GM21529 (cell line): ENCODE results near the gene CTDNEP1.

Experiments used
- ATAC-seq: cut with Tn5 transposase; IDR thresholded peaks from one replicate; pipeline ENCODE4 v1.9.1; 2021; ENCODE audit not compliant: unreplicated experiment

The CTDNEP1 gene

DNA sequence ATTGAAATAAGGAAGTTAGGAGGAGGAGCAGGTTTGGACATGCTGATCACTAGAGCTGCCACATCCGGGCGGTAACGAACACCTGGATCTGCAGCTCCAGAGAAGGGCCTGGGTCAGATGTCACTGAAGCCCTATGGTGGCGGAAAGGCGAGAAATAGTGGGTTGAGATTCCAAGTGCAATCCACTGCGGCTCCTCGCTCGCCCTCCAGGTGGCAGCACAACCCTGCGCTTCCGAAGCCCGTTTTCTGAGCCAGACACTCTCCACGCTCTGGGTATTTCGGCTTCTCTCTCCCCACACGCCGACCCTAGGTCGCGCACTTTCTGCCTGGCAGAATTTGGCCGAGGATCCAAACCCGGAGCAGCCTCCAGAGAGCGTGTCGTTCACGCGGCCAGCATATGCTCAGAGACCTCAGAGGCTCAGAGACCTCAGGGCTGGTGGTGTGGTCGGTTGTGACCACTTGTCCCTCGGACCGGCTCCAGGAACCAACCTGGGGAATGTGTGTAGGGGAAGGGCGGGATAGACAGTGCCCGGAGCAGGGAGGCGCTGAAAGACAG lies 29.1 kb upstream of the CTDNEP1 start:
- no peak for ATAC-seq

DNA sequence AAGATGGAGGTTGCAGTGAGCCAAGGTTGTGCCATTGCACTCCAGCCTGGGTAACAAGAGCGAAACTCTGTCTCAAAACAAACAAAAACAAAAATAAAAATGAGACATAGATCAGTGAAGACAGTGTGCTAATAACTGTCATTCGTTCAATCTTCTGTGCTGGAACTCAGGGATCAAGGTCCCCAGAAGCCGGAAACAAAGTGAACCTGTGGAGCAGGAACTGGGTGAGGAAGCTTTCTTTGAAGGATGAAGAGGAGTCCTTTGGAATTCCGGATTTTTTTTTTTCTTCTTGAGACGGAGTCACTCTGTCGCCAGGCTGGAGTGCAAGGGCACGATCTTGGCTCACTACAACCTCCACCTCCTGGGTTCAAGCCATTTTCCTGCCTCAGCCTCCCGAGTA lies 27.9 kb upstream of the CTDNEP1 start:
- no peak for ATAC-seq

DNA sequence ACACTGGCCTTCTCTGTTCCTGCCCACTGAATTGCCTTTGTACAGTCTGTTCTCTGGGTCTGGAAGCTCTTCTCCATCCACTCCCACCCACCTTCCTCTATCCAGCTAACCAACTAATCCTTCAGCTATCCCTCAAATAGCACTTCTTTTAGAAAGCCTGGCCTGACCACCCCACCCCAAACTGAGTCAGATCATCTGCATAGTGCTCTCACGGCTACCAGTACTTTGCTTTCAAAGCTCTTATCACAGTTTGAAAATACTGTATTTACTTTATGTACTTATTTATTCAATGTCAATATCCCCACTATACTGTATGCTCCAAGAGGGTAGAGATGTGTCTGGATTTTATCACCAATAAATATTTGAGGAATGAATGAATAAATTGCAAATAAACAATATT lies 15.2 kb upstream of the CTDNEP1 start:
- ATAC-seq, result no peak

DNA sequence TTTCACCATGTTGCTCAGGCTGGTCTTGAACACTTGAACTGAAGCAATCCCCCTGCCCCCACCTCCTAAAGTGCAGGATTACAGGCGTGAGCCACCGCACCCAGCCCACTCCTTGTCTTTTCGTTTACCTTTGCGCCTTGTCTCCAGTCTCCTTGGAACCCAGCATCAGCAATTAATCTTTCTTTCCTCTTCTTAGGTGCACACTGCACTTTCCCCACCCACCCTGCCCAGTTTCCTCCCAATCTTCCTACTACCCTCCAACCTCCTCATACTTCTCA lies 12.2 kb upstream of the CTDNEP1 start:
- ATAC-seq, result no peak

DNA sequence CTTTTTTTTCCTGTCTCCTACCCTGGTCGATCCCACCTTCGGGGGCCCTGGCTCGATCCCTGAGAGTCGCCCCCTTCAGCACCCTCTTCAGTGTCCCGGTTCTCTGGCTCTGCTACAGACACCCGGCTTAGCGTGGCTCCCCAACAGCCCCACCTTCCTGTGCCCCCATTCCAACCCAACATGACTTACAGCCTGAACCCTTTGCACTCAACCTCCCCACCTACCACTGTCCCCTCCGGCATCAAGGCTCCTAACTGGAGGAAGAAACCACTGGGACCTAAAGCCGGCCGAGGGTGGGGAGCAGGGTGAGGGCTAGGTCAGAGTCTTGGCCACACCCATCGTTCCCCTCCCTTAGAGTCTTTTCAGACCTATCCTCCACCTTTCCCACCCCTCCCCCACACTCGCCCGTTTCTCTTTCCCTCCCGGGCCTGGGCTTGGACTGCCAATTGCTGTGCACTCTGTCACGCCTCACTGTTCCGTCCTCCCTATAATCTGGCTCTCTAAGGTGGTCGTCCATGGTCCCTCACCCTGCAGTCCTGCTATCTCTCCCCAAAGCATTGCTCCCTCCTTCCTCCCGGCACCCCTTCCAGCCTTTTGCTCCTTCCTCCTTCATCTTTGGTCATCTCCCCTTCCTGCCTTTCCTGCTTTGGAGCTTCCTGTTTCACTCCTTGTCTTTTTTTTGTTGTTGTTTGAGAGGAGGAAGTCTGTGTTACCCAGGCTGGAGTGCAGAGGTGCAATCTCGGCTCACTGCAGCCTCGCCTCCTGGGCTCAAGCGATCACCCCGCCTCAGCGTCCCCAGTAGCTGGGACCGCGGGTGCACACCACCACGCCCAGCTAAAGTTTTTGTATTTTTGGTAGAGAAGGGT lies 11.6 kb upstream of the CTDNEP1 start:
- ATAC-seq, result no peak

DNA sequence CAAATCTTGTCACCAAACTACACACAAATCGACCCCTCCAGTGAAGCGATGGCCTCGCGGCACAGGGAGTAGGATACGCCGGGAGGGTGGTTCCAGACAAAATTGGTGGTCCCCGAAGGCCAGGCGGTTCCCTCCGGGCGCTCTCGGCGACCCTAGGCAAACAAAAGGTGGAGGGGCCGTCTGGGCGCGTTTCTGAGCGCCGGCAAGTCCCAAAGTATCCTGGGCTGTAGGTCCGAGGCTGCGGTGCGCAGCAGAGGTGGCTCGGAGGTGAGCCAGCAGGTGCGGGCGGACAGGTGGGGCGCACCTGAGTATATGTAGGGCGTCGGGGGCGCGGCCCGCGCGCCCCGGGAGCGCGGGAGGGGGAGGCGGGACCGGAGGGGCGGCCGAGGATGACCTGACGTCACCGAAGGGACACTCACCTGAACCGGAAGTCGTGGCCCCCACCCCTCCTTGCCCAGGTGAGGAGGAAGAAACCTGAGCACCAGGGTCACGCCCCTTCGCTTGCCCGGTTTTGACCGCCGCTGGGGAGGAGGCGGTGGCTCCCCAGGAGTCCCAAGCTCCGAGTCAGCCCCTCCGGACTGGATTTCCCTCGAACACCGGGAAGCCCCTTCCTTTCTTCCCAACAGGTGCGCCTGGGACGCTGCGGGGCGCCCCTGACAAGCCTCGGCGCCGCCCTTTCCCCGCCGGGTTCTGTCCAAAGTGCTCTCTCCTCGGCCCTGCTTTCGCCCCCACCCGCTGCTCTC lies 10.8 kb upstream of the CTDNEP1 start, which contains the start of gene CLDN7:
Gene CLDN7, minus strand, starts transcription at position 287 of the 743 bp plus-strand sequence. CDS start 435 bp downstream, outside the sequence.
- no peak for ATAC-seq

DNA sequence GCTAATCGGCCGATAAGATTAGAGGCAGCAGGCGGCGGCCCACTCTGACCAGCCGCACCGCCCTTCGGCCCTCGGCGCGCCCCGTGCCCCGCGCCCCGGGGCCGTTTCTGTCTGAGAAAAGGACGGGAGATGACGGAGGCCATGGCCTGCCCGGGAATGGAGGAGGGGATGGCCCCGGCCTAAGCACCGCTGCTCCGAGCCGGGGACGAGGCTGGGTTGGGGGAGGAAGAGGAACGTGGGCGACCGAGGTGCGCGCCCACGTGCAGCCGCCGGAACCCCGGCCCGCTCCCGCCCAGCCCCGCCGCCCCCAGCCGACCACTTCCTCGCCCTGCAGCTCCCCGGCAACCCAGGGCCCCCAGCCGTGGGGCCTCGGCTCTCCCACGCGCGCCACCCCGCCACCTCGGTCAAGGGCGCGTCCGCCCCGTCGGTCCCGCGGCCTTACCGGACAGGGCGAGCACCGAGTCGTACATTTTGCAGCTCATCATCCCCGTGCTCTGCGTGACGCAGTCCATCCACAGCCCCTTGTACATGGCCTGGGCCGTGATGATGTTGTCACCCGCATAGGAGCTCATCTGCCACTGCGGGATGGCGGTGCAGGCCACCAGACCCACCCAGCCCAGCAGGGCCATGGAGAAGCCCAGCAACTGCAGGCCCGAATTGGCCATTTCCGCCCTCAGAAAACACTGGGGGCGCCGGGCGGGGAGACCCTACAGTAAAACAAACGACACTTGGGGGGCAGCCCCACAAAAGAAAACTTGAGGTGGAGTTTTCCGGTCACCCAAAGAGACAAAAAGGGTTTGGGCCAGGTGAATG lies 10.1 kb upstream of the CTDNEP1 start:
- no peak for ATAC-seq

DNA sequence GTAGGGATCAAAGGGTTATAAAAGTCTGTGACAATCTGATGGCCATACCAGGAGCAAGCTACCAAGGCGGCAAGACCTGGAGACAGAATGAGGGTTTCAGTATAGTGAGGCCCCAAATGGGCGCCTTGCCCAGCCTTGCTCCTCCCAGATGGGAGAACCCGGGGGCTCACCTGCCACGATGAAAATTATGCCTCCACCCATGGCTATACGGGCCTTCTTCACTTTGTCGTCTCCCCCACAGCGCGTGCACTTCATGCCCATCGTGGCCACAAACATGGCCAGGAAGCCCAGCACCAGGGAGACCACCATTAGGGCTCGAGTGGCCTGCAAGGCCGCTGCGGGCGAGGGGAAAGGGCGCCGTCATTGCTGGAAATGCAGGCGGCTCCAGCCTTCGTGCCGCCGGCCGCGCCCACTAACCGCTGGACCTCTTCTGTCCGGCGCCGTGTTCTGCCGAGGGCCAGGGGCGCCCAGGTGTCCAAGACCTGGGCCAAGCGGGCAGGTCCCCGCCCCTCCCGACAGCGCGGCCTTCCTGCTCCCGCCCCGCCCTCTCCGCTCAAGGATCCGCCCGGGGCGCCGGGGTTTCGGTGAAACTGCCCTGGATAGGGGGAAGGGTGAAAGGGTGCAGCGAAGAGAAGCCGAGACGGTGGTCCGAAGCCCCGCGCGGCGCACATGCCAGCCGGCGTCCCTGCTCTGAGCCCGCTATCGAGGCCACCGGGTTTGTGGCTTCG lies 9.3 kb upstream of the CTDNEP1 start:
- ATAC-seq, result no peak

DNA sequence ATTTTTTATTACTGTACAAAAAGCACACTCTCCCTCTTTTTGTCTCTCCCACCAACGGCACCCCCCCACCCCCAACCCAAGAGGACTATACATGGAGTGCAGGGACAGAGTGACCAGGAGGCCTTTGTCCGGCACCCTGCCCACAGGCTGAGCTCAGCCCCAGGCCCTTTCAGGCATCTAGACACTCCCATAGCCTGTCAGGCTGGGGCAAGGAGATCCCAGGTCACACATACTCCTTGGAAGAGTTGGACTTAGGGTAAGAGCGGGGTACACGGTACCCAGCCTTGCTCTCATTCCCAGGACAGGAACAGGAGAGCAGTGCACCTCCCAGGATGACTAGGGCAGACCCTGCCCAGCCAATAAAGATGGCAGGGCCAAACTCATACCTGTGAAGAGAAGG lies 8.6 kb upstream of the CTDNEP1 start:
- ATAC-seq, result no peak

DNA sequence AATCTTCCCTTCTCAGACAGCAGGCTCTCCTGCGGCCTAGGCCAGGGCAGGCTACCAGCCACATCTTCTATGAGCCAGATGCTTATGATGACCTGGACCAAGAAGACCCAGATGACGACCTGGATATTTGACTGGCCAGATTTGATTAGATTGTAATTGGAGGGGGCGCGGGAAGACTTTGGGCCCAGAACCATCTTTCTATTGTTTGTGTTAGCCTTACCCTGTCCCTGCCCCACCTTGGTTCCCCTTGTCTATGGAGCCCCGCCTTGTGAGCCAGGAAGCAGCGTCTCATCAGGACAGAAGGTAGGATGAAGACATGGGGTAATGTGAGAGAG lies 8.0 kb upstream of the CTDNEP1 start:
- no peak for ATAC-seq

DNA sequence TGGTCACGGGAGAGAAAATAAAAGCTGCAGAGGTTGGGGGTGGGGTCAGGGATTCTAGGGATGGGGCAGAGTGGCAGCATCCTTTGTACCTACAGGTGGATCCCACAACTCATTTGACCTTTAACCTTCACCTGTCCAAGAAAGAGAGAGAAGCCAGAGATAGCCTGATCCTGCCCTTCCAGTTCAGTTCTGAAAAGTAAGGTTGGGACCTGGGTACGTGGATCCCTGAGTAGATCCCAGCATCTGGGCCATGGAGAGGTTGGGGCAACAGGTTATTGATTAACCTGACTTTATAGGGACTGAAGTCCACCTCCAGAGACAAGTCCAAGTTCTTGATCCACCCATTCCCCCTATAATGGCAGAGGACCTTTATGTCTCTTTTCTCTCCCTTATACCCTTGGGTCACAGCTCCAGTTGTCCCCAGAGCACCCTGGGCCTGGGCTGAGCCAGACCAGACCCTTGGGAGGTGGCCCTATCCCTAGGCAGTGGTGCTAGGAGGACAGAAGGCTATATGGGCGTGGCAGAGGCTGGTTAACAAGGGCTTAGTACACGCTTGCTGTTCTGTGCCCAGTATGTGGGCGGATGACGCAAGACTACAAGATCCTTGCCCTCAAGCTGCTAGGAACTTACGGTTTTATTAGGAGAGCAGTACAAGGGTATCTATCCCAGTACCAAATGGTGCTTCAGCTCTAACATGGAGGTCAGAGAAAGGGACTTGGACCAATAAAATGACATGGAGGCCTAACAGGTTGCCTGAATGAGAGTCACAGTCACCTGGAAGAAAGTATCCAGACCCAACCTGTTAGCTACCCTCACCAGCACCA lies 7.4 kb upstream of the CTDNEP1 start:
- ATAC-seq, result no peak

DNA sequence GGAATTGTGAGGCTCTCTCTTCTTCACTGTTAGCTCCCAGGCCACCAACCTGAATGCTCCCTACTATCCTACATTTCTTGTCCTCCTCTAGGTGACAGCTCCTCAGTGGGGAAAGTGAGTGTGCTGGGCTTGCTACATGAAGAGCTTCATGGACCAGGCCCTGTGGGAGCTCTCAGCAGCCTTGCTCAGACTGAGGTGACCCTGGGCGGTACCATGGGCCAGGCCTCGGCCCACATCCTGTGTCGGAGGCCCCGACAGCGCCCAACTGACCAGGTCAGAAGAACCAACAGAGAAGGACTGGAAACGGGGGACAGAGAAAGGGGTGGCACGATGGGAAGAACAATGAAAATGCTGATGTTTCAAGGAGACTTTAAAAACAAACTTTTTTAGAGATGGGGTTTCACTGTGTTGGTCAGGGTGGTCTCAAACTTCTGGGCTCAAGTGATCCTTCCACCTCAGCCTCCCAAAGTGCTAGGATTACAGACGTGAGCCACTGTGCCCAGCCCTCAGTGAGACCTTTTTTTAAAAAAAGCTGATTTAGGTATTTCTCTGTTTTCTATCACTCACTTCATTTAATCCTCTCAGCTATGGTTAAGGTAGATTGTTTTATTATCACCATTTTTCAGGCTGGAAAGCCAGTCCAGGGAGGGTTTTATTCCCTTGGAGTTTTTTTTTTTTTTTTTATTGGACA lies 5.4 kb upstream of the CTDNEP1 start:
- ATAC-seq, result no peak

DNA sequence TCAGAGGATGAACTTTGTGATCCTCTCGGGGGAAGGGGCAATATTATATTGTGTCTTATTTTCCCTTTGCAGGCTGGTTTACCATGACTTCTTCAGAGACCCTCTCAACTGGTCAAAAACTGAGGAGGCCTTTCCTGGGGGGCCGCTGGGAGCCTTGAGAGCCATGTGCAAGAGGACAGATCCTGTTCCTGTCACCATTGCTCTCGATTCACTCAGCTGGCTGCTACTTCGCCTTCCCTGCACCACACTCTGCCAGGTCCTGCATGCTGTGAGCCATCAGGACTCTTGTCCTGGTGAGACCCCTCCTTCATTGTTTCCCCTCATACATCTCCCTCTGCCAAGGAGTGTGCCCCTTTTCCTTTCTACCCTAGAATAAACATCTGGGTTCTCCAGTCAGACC lies 3.0 kb upstream of the CTDNEP1 start:
- no peak for ATAC-seq

DNA sequence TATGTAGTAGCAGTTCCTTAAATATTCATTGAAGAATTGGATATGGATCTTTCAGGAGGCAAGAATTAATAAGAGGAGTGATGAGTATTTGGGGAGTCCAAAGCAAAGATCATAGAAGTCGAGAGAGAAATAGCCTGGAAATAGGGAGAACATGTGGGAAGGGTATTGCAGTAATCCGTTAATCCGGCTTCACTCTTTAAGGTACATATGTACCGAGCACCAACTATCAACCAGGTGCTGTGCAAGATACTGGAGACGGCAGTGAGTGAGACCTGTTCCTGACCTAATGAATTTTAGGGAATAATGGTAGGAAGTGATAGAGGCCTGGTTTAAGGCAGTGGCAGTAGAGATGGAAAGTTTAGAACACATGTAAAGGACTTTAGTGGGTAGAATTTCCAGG lies 1.5 kb upstream of the CTDNEP1 start:
- ATAC-seq, result no peak

DNA sequence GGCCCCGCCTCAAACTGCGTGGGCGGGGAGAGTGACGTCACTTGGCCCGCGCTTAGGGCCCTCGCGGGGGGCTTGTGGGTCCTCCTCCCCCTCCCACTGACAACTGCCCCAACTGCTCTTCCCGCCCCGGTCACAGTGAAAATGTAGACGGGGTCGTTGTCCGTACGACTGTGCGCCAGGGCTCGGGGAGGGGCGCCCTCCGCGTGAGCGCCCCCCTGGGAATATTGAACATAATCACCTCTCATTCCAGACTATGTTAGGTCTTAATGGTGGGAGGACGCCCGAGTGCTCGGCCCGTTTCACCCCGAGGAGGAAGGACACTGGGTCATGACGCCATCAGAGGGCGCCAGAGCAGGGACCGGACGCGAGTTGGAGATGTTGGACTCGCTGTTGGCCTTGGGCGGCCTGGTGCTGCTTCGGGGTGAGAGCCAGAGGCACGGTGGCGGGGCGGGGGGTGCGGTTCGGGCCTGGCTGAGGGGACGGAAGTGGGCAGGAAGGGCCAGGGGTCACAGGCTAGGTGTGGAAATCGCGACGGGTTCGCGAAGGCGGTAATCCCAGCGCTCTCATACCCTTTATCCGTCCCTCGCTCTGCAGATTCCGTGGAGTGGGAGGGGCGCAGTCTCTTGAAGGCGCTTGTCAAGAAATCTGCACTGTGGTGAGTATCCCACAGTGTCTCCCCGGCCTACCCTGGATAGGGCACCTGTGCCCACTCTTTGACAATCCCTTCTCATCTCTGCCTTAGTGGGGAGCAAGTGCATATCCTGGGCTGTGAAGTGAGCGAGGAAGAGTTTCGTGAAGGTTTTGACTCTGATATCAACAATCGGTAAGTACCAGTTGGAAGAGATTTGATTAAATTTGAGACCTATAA lies 876 bp upstream of the CTDNEP1 start, which contains the start of gene ELP5:
Gene ELP5, plus strand, starts transcription at position 40 of the 868 bp plus-strand sequence. Its CDS starts 336 bp downstream, at position 376.
- ATAC-seq, result peak; percentile 50

DNA sequence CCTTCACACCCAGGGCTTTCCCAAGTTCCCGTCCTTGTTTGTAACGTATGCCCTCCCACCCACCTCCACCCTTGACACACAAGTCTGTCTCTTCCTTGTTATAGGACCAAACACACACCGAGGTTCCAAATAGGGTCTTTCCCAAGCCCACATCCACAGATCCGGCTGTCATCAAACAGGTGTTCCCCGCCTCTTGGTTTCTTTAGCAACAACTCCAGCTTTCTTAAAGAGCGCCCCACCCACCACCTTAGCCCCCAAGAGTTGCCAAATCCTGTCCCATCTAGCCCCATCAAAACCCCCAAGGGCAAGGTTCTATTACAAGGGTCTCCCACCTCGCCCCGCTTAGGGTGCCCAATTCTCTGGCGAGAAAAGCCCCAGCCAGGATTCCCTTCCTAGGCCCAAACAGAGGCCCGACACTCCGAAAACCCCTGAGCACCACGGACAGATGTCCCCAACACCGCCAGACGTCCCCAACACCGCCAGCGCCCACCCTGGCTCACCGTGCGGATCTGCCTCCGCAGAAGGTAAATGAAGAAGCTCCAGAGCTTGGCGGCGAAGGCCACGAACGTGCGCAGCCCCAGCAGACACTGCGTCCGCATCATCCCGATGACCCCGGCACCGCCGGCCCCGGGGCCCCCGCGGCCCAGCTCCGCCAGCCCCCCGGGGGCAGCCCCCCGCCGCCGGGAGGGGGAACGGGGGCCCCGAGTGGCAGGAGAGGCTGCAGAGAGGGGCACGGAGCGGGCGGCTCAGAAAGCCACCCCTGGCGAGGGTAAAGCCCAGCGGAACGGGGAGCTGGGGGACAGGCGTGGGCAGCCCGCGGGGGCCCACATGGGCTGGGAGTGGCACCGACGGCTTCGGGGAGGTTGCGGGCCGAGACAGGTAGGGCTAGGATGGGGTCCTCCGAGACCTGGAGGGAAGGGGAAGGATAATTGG lies 573 bp downstream of the CTDNEP1 start:
- no peak for ATAC-seq

DNA sequence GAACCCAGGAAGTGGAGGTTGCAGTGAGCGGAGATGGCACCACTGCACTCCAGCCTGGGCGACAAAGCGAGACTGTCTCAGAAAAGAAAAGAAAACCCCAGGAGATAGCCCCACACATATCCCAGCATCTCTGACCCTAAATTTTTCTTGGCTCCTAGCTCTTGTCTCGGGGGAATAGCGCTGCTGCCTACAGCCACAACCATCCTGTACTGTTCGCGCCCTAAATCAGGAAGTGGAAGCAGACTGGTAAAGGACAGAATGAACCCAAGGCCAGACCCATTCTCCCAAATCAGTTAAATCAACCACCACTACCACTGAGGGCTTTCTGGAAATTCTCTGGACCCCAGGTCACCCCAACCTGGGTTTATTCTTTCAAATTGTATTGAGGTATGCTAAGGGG lies 1.7 kb downstream of the CTDNEP1 start:
- no peak for ATAC-seq
